HG03196 (cell line): ENCODE measurements around the gene ERN1.

Experiments
- ATAC-seq: cut with Tn5 transposase; IDR thresholded peaks from one replicate; pipeline ENCODE4 v1.9.1; 2021; ENCODE audit not compliant: unreplicated experiment

The ERN1 gene

GRCh38 chr17:64085650-64086005 is 44.3 kb downstream of the ERN1 start:
- ATAC-seq, result no peak

GRCh38 chr17:64084940-64085649 is 44.8 kb downstream of the ERN1 start:
- ATAC-seq, result no peak

- ATAC-seq, result no peak
Observed at GRCh38 chr17:64084086-64084939, 45.6 kb downstream of the ERN1 start.

- ATAC-seq, result no peak
Observed at GRCh38 chr17:64083563-64084085, 46.3 kb downstream of the ERN1 start.

- ATAC-seq, result no peak
Observed at GRCh38 chr17:64083093-64083492, 46.9 kb downstream of the ERN1 start.

GRCh38 chr17:64081802-64082799 is 47.8 kb downstream of the ERN1 start:
- peak; percentile 49 for ATAC-seq

GRCh38 chr17:64080174-64080618 is 49.7 kb downstream of the ERN1 start:
- ATAC-seq, result no peak

- no peak for ATAC-seq
Observed at GRCh38 chr17:64077379-64077778, 52.6 kb downstream of the ERN1 start.

GRCh38 chr17:64075913-64076312 is 54.0 kb downstream of the ERN1 start:
- ATAC-seq, result no peak

- peak; percentile 23 for ATAC-seq
Observed at GRCh38 chr17:64074704-64075426, 55.1 kb downstream of the ERN1 start.

- peak; percentile 75 for ATAC-seq
Observed at GRCh38 chr17:64073771-64074703, 55.9 kb downstream of the ERN1 start.

GRCh38 chr17:64071111-64071510 is 58.8 kb downstream of the ERN1 start:
- no peak for ATAC-seq

- ATAC-seq, result no peak
Observed at GRCh38 chr17:64070213-64070612, 59.7 kb downstream of the ERN1 start.

- no peak for ATAC-seq
Observed at GRCh38 chr17:64069143-64069542, 60.8 kb downstream of the ERN1 start.

- no peak for ATAC-seq
Observed at GRCh38 chr17:64067657-64068056, 62.3 kb downstream of the ERN1 start.

GRCh38 chr17:64066716-64067115 is 63.2 kb downstream of the ERN1 start:
- no peak for ATAC-seq

- no peak for ATAC-seq
Observed at GRCh38 chr17:64065161-64065560, 64.8 kb downstream of the ERN1 start.

GRCh38 chr17:64064331-64064730 is 65.6 kb downstream of the ERN1 start:
- no peak for ATAC-seq

GRCh38 chr17:64063766-64064224 is 66.1 kb downstream of the ERN1 start:
- no peak for ATAC-seq
